GM12873 (cell line): Measurements from ENCODE around the gene ITFG1.

Experiments used
- CTCF ChIP-seq: IDR thresholded peaks from 2 replicates; pipeline ENCODE4 v1.5.1; 2012; ENCODE audit warnings: low read depth, mild to moderate bottlenecking, moderate library complexity, low read length, control low read depth; ENCODE audit not compliant: insufficient read depth; ENCODE audit errors: missing control alignments

ITFG1 gene

DNA sequence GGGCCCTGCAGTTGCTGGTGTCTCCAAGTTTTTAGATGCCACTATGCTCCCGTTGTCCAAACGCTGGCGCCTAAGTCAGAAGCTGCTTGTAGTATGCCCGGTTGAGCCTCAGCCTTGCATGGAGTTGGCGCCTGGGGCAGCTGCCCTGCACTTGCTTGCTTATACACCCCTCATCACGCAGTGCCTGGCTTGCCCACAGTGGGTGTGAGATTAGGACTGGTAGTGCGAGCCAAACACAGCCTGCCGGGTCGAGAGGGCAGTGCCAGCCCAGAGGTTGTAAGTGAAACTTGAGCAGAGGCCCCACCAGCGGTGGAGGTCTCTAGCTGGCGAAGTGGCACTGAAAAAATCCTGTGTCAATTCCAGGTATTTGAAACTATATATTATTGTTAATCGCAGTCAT, 90.3 kb downstream of the ITFG1 start:
- no peak for TF ChIP-seq CTCF

DNA sequence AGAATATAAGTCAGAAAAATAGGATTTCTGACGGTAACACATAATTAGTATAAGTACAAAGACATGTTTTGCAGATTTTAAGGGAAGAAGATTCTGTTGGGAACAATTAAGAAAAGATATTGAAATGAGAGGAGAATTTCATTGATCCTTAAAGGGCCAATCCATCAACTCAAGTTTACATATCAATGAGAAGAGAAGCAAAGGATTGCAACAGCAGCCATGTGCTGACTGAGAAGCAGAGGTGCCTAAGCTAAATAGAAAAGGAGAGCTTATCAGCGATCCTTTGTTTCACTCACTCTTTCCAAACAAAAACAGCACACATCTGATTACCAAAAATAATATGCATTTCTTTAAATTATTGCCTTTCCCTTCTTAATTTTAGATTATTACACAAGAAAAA, 94.6 kb downstream of the ITFG1 start:
- TF ChIP-seq CTCF, result no peak

- TF ChIP-seq CTCF, result no peak
Observed at GRCh38 chr16:47363761-47364160, 97.1 kb downstream of the ITFG1 start.

GRCh38 chr16:47359478-47359877, 101.4 kb downstream of the ITFG1 start:
- TF ChIP-seq CTCF, result no peak

DNA sequence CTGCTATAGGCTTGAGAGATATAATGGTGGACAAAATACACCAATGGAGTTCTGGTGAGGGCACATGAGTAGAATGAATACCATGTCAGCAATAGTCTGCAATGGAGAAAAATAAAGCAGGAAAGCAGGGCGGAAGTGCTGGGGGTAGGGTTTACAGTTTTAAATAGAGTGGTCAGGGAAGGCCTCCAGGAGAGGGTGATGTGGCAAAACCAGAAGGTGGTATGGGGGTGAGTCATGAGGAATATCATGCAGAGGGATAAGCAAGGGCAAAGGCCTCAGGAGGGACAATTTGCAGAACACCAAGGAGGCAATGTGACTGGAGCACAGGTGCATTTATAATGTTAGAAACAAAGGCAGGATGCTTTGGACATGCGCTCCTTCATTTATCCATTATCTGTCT, 102.0 kb downstream of the ITFG1 start:
- no peak for TF ChIP-seq CTCF

DNA sequence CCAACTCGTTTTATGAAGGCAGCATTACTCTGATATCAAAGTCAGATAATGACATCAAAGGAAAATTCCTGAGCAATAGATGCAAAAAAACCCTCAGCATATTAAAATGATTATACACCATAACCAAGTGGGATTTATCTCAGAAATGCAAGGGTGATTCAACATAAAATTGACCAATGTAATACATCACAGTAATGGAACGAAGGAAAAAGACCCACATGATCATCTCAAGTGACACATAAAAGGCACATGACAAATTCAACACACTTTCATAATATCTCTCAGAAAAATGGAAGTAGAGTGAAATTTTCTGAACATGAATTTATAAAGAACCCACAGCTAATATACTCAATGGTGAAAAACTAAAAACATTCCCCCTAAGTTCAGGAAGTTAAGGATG, 118.8 kb downstream of the ITFG1 start:
- TF ChIP-seq CTCF, result no peak

- no peak for TF ChIP-seq CTCF
Observed at GRCh38 chr16:47323241-47323640, 137.6 kb downstream of the ITFG1 start.

GRCh38 chr16:47320546-47321310, 140.1 kb downstream of the ITFG1 start:
- TF ChIP-seq CTCF, result no peak
